Breast epithelium (tissue), 4 donors: Measurements from ENCODE around the gene SLC39A6. TPM values are rescaled to one million over a fixed set of nuclear protein-coding genes. Genes with fewer than 3 reads are reported as not detected.

ENCODE experiments used
- DNase-seq, 2 donors: peaks; one replicate each; pipeline ENCODE4 v3.0.0-alpha.2; 2019; ENCODE audit warnings: low spot score in 2 of 2
- H3K27ac ChIP-seq, 2 donors: fragments of 200-600 bp; sonication (generic) in 1 of 2; one replicate each; pipeline ENCODE4 v1.5.1; 2016 to 2019; ENCODE audit warnings: mild to moderate bottlenecking in 1 of 2
- H3K27me3 ChIP-seq, 2 donors: fragments of 200-600 bp; sonication (generic) in 1 of 2; one replicate each; pipeline versions ENCODE4 v1.5.1 to v1.6.0; 2017 to 2019; ENCODE audit warnings: control low read depth in 1 of 2, mild to moderate bottlenecking in 1 of 2
- H3K36me3 ChIP-seq: fragments of 200-600 bp; one replicate; pipeline ENCODE4 v1.5.1; 2019
- H3K4me1 ChIP-seq, 2 donors: fragments of 200-600 bp; sonication (generic); one replicate each; pipeline ENCODE4 v1.5.1; 2016 to 2019; ENCODE audit warnings: control low read depth in 1 of 2
- H3K4me3 ChIP-seq, 3 donors: fragments of 200-600 bp; sonication (generic); 1 replicate in 2 of 3; 2 replicates in 1 of 3; pipeline ENCODE4 v1.5.1; 2016 to 2019; ENCODE audit warnings: mild to moderate bottlenecking in 3 of 3, moderate library complexity in 2 of 3
- H3K9me3 ChIP-seq, 2 donors: fragments of 200-600 bp; sonication (generic) in 1 of 2; one replicate each; pipeline ENCODE4 v1.5.1; 2016 to 2019; ENCODE audit warnings: control low read depth in 1 of 2
- POLR2A ChIP-seq: fragments of 450-650 bp; IDR thresholded peaks from one replicate; pipeline ENCODE4 v1.6.1; 2016; ENCODE audit warnings: antibody characterized with exemption, mild to moderate bottlenecking, moderate library complexity
- POLR2AphosphoS5 ChIP-seq, 3 donors: sonication (generic); formaldehyde crosslinking; IDR thresholded peaks; one replicate each; pipeline ENCODE4 v1.6.1; 2017; ENCODE audit warnings: antibody characterized with exemption in 3 of 3
- intact Hi-C: fragments of 100-400 bp; cut with DNase I; formaldehyde crosslinking; loops from one replicate; pipeline ENCODE4 v1.15.1; 2023; ENCODE audit warnings: low total_unique reads
- total RNA-seq, 3 donors: library from RNA; depleted of rRNA; stranded (reverse); fragments of >200 nt; gene quantifications; one replicate each; pipeline ENCODE4 v1.1.0, GENCODE V29; 2016
- TF ChIP-seq, protein P1 (sequence below), 3 donors: fragments of 450-650 bp; IDR thresholded peaks; one replicate each; pipeline ENCODE4 v1.5.1; 2016 to 2017; ENCODE audit warnings: antibody characterized with exemption in 3 of 3, mild to moderate bottlenecking in 3 of 3, moderate library complexity in 3 of 3

The SLC39A6 gene
- total RNA-seq, 3 donors from 2014 or later, result 44.8 to 502 (median 235) TPM

DNA sequence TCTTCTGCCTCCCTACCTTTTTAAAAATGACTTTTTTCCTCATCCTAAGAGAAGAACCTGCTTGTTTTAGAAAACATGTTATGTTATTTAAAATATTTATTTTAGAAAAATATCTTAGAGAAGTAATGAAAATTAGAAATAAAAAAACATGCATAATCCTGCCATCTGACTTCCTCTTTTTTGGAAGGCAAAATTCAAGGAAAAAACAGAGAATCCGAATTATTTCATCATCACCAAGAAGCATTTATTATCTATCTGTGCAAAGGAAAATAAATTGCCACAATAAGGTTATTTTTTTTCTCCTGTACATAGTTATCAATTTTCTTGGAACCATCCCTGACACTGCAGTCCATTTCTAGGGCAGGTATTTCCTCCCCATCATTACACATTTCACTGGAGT, 14.4 kb downstream of the SLC39A6 start:
- no peaks in the 10 kb centered on the region for H3K27me3 ChIP-seq
- intact Hi-C loops, result no loop called here
- H3K36me3 ChIP-seq, result peaks cover 9% of the 10 kb centered on the region
- no peak for DNase-seq
- no peaks in the 10 kb centered on the region for H3K4me1 ChIP-seq
- TF ChIP-seq, protein P1, sequence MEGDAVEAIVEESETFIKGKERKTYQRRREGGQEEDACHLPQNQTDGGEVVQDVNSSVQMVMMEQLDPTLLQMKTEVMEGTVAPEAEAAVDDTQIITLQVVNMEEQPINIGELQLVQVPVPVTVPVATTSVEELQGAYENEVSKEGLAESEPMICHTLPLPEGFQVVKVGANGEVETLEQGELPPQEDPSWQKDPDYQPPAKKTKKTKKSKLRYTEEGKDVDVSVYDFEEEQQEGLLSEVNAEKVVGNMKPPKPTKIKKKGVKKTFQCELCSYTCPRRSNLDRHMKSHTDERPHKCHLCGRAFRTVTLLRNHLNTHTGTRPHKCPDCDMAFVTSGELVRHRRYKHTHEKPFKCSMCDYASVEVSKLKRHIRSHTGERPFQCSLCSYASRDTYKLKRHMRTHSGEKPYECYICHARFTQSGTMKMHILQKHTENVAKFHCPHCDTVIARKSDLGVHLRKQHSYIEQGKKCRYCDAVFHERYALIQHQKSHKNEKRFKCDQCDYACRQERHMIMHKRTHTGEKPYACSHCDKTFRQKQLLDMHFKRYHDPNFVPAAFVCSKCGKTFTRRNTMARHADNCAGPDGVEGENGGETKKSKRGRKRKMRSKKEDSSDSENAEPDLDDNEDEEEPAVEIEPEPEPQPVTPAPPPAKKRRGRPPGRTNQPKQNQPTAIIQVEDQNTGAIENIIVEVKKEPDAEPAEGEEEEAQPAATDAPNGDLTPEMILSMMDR (IDR thresholded peaks at IDR 0.05), result no peak
- no peak for TF ChIP-seq POLR2A
- no peak for TF ChIP-seq POLR2AphosphoS5 (IDR thresholded peaks at IDR 0.05)
- no peak overlapping the region for H3K27ac ChIP-seq
- H3K4me3 ChIP-seq, result no peak overlapping the region
- H3K9me3 ChIP-seq, result no peaks in the 10 kb centered on the region

DNA sequence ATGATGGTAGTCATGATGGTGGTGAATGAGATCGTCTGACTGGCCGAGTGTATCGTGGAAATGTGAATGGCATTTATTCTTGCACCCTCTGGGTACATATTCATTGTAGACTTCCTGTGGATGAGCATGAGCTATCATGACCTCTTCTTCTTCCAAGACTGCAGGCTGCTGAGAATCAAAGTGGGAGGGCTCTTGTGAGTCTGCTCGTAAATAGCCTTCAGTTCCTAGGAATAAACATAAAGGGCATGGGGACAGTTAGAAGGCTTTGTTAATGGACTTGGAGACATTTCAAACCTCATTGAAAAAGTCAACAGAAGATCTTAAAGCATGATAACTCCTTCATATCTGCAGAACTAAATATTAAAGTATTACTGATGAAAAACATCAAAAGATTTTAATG, 14.9 kb downstream of the SLC39A6 start:
- TF ChIP-seq, protein P1 (IDR thresholded peaks at IDR 0.05), result no peak
- TF ChIP-seq POLR2A, result no peak
- Histone ChIP-seq H3K27me3 (no peaks in the 10 kb centered on the region), H3K36me3 (peaks cover 9% of the 10 kb centered on the region), H3K9me3 (no peaks in the 10 kb centered on the region), H3K27ac (peak overlapping the region in 1 of 2 donors; percentile 26), H3K4me3 (no peak overlapping the region), H3K4me1 (no peaks in the 10 kb centered on the region)
- intact Hi-C loops, result no loop called here
- no peak for DNase-seq

DNA sequence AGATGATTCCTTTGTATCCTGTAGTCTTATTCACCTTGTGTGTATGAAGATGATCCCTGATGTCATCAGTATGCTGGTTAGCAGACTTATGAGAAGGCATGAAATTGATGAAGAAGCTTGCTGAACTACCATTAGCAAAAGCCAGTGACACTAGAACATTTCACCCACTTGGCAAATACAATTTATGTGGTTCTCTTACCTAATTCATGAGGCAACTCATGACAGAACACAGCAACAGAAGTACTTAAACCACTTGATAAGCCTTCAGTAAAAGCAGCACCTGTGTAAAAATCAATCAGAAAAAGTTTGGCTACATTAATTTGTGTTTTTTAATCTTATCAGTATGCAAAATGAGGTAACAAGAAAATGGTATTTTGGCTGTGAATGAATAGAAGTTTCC, 16.8 kb downstream of the SLC39A6 start:
- Histone ChIP-seq H3K4me3 (no peak overlapping the region), H3K4me1 (no peaks in the 10 kb centered on the region), H3K36me3 (peaks cover 9% of the 10 kb centered on the region), H3K27me3 (no peaks in the 10 kb centered on the region), H3K9me3 (no peaks in the 10 kb centered on the region), H3K27ac (no peak overlapping the region)
- DNase-seq, result no peak
- intact Hi-C loops, result no loop called here
- TF ChIP-seq POLR2A (no peak), POLR2AphosphoS5 (IDR thresholded peaks at IDR 0.05) (no peak)
- TF ChIP-seq, protein P1 (IDR thresholded peaks at IDR 0.05), result no peak

DNA sequence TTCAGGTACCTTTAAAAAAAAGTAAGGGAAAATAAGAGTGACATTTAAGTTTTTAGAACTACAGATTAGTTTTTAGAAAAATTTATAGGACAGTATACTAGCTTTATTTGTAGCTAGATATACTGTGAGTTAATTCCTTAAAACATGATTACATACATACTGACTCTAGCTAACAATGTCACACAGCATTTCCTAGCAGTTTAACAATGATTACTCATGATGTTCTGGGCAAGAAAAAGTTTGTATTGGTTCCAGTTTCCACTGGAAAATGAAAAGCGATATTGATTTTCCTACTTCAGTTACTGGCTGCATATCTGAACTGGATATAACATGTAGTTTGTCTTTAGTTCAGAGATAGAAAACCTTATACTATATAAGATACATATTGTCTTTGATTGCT, 19.4 kb downstream of the SLC39A6 start:
- no peak for DNase-seq
- Histone ChIP-seq H3K27me3 (no peaks in the 10 kb centered on the region), H3K4me3 (no peak overlapping the region), H3K4me1 (no peaks in the 10 kb centered on the region), H3K27ac (no peak overlapping the region), H3K9me3 (no peaks in the 10 kb centered on the region), H3K36me3 (peaks cover 9% of the 10 kb centered on the region)
- TF ChIP-seq, protein P1 (IDR thresholded peaks at IDR 0.05), result no peak
- no peak for TF ChIP-seq POLR2AphosphoS5 (IDR thresholded peaks at IDR 0.05)
- TF ChIP-seq POLR2A, result no peak
- intact Hi-C loops, result no loop called here

DNA sequence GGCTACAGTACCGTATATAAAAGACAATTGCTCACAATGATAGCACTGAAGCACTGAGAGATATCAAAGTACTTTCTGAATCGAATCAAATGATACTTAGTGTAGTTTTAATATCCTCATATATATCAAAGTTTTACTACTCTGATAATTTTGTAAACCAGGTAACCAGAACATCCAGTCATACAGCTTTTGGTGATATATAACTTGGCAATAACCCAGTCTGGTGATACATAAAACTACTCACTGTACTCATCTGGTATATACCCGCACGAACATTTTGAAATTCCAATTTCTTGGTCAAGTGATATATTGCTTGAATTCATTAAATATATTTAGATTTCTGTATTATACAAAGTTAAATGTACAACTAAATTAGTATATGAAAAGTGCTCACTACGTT, 20.5 kb downstream of the SLC39A6 start:
- H3K4me1 ChIP-seq, result no peaks in the 10 kb centered on the region
- H3K27me3 ChIP-seq, result no peaks in the 10 kb centered on the region
- H3K4me3 ChIP-seq, result no peak overlapping the region
- intact Hi-C loops, result no loop called here
- H3K36me3 ChIP-seq, result peaks cover 3% of the 10 kb centered on the region
- TF ChIP-seq, protein P1 (IDR thresholded peaks at IDR 0.05), result no peak
- TF ChIP-seq POLR2AphosphoS5 (IDR thresholded peaks at IDR 0.05) (no peak), POLR2A (no peak)
- no peak for DNase-seq
- no peak overlapping the region for H3K27ac ChIP-seq
- no peaks in the 10 kb centered on the region for H3K9me3 ChIP-seq
